Hepatocyte (in vitro differentiated cells): Measurements from ENCODE around the gene CLMP. TPM values are rescaled to one million over a fixed set of nuclear protein-coding genes. Genes with fewer than 3 reads are reported as not detected.

Experiments used
- DNase-seq: peaks from one replicate; pipeline ENCODE4 v3.0.0-alpha.2; 2016; ENCODE audit warnings: low spot score
- H2AFZ ChIP-seq: fragments of 200-600 bp; sonication (generic); 2 replicates; pipeline ENCODE4 v1.6.0; 2016; ENCODE audit warnings: antibody characterized with exemption, mild to moderate bottlenecking
- H3K27ac ChIP-seq: fragments of 200-600 bp; sonication (generic); 2 replicates; pipeline ENCODE4 v1.5.1; 2016; ENCODE audit warnings: mild to moderate bottlenecking
- H3K27me3 ChIP-seq: fragments of 200-600 bp; sonication (generic); 2 replicates; pipeline ENCODE4 v1.6.1; 2016
- H3K36me3 ChIP-seq: fragments of 200-600 bp; sonication (generic); replicated peaks from 2 replicates; pipeline ENCODE4 v1.5.1; 2016; ENCODE audit warnings: low read depth; ENCODE audit not compliant: insufficient read depth
- H3K4me1 ChIP-seq: fragments of 200-600 bp; sonication (generic); 2 replicates; pipeline ENCODE4 v1.5.1; 2016; ENCODE audit warnings: mild to moderate bottlenecking, moderate library complexity; ENCODE audit not compliant: insufficient read depth
- H3K4me2 ChIP-seq: fragments of 200-600 bp; sonication (generic); 2 replicates; pipeline ENCODE4 v1.6.0; 2016
- H3K4me3 ChIP-seq: fragments of 200-600 bp; sonication (generic); 2 replicates; pipeline ENCODE4 v1.5.1; 2016; ENCODE audit warnings: mild to moderate bottlenecking
- H3K79me2 ChIP-seq: fragments of 200-600 bp; sonication (generic); 2 replicates; pipeline ENCODE4 v1.6.0; 2017; ENCODE audit warnings: mild to moderate bottlenecking
- H3K9me2 ChIP-seq: fragments of 200-600 bp; sonication (generic); replicated peaks from 2 replicates; pipeline ENCODE4 v1.6.0; 2017; ENCODE audit warnings: mild to moderate bottlenecking; ENCODE audit not compliant: insufficient read depth
- H3K9me3 ChIP-seq: fragments of 200-600 bp; sonication (generic); 2 replicates; pipeline ENCODE4 v1.5.1; 2016; ENCODE audit warnings: low read depth, mild to moderate bottlenecking
- H4K20me1 ChIP-seq: fragments of 200-600 bp; sonication (generic); 2 replicates; pipeline ENCODE4 v1.6.0; 2016; ENCODE audit warnings: mild to moderate bottlenecking; ENCODE audit not compliant: insufficient read depth, poor library complexity, severe bottlenecking
- CTCF ChIP-seq: fragments of 200-600 bp; sonication (generic); IDR thresholded peaks from 2 replicates; pipeline ENCODE4 v1.5.1; 2016; ENCODE audit warnings: antibody characterized with exemption, mild to moderate bottlenecking; ENCODE audit not compliant: poor library complexity
- EZH2 ChIP-seq: fragments of 200-600 bp; sonication (generic); IDR thresholded peaks from 2 replicates; pipeline ENCODE4 v1.6.1; 2016; ENCODE audit warnings: antibody characterized with exemption, mild to moderate bottlenecking, borderline replicate concordance
- EZH2phosphoT487 ChIP-seq: fragments of 200-600 bp; sonication (generic); IDR thresholded peaks from one replicate; pipeline ENCODE4 v1.6.1; 2018; ENCODE audit warnings: antibody characterized with exemption, mild to moderate bottlenecking, low read depth, moderate library complexity; ENCODE audit not compliant: unreplicated experiment, severe bottlenecking
- WGBS: methylation state at CpG from one replicate; pipeline ENCODE4 v1.1.6; 2016; ENCODE audit warnings: low lambda C conversion rate; ENCODE audit errors: missing lambda C conversion rate; 5-methylcytosine and 5-hydroxymethylcytosine counted together
- polyA plus RNA-seq: library from polyadenylated mRNA; unstranded; fragments of >200 nt; fragmentation: Nextera tagmentation; extraction: Ambion mirVana; gene quantifications from 2 replicates; pipeline ENCODE4 v1.2.1, GENCODE V29; 2016
- total RNA-seq: library from RNA; depleted of rRNA; stranded (reverse); fragments of >200 nt; gene quantifications from 2 replicates; pipeline ENCODE4 v1.2.3, GENCODE V29; 2014

The CLMP gene
- total RNA-seq (59.4 and 75.1 TPM in 2 replicates), polyA plus RNA-seq (23.3 and 27.1 TPM in 2 replicates)

GRCh38 chr11:123195188-123196059 is at the start of gene CLMP:
TSS of gene CLMP (minus strand) at chr11:123195248. CDS start at chr11:123194940, 308 bp downstream.
- Histone ChIP-seq H3K79me2 (peaks cover 37% of the 10 kb centered on the region), H3K27ac (peak within 1 kb of the TSS; percentile 96), H3K4me1 (peaks cover 23% of the 10 kb centered on the region), H4K20me1 (no peaks in the 10 kb centered on the region), H3K9me3 (no peaks in the 10 kb centered on the region), H3K27me3 (peaks cover 36% of the 10 kb centered on the region), H2AFZ (peak within 1 kb of the TSS; percentile 60), H3K4me2 (peak within 1 kb of the TSS; percentile 81), H3K36me3 (no peaks in the 10 kb centered on the region), H3K9me2 (no peaks in the 10 kb centered on the region), H3K4me3 (peak within 1 kb of the TSS; percentile 74)
- WGBS, result 22% methylated on average over 26 of the region's 53 CpGs
- TF ChIP-seq EZH2 (peak; percentile 44), EZH2phosphoT487 (no peak)
- DNase-seq, result peak; percentile 81

- TF ChIP-seq CTCF (no peak), EZH2phosphoT487 (no peak), EZH2 (no peak)
- no peak for DNase-seq
Observed at GRCh38 chr11:123241874-123242543, 47.0 kb upstream of the CLMP start.

GRCh38 chr11:123241294-123241693 is 46.2 kb upstream of the CLMP start:
- H2AFZ ChIP-seq, result no peak overlapping the region
- no peak overlapping the region for H3K27ac ChIP-seq
- H3K36me3 ChIP-seq, result no peaks in the 10 kb centered on the region
- DNase-seq, result no peak
- H3K4me3 ChIP-seq, result no peak overlapping the region
- H3K4me2 ChIP-seq, result no peak overlapping the region
- no peaks in the 10 kb centered on the region for H3K79me2 ChIP-seq
- H3K27me3 ChIP-seq, result no peaks in the 10 kb centered on the region
- no peaks in the 10 kb centered on the region for H3K4me1 ChIP-seq
- H3K9me2 ChIP-seq, result no peaks in the 10 kb centered on the region
- no peak for TF ChIP-seq EZH2phosphoT487
- TF ChIP-seq EZH2, result no peak
- H4K20me1 ChIP-seq, result no peaks in the 10 kb centered on the region
- no peaks in the 10 kb centered on the region for H3K9me3 ChIP-seq
- WGBS, result 48% methylated on average over 1 of the region's 1 CpG

More at GRCh38 chr11:123241874-123242543, 47.0 kb upstream of the CLMP start:
- Histone ChIP-seq H3K27me3 (no peaks in the 10 kb centered on the region), H3K9me2 (no peaks in the 10 kb centered on the region), H3K4me2 (no peak overlapping the region), H3K4me3 (no peak overlapping the region), H3K36me3 (no peaks in the 10 kb centered on the region), H3K27ac (no peak overlapping the region), H3K4me1 (no peaks in the 10 kb centered on the region), H4K20me1 (no peaks in the 10 kb centered on the region), H3K9me3 (no peaks in the 10 kb centered on the region), H2AFZ (no peak overlapping the region), H3K79me2 (no peaks in the 10 kb centered on the region)
- WGBS, result 87% methylated on average over 11 of the region's 11 CpGs

GRCh38 chr11:123239191-123240150 is 44.4 kb upstream of the CLMP start:
- no peak for DNase-seq
- Histone ChIP-seq H3K79me2 (no peaks in the 10 kb centered on the region), H2AFZ (no peak overlapping the region), H3K4me3 (no peak overlapping the region), H3K9me3 (no peaks in the 10 kb centered on the region), H3K27ac (no peak overlapping the region), H3K27me3 (no peaks in the 10 kb centered on the region), H4K20me1 (no peaks in the 10 kb centered on the region), H3K4me2 (no peak overlapping the region), H3K36me3 (no peaks in the 10 kb centered on the region), H3K9me2 (no peaks in the 10 kb centered on the region), H3K4me1 (no peaks in the 10 kb centered on the region)
- TF ChIP-seq EZH2phosphoT487 (no peak), EZH2 (no peak), CTCF (no peak)
- 88% methylated on average over 15 of the region's 15 CpGs for WGBS
